Activated CD4-positive, alpha-beta T cell treated with anti-CD3 and anti-CD28 coated beads, Interleukin-2, amount 50 U/mL, for 4 hours (primary cell): ENCODE measurements around the gene PRDX5.
A peak's percentile ranks its signal among the peaks of the same experiment; 100 is the strongest.

Source experiments
- DNase-seq, 2 experiments: peaks; one replicate each; pipeline ENCODE4 v3.0.0-alpha.2; 2020

Gene PRDX5

DNA sequence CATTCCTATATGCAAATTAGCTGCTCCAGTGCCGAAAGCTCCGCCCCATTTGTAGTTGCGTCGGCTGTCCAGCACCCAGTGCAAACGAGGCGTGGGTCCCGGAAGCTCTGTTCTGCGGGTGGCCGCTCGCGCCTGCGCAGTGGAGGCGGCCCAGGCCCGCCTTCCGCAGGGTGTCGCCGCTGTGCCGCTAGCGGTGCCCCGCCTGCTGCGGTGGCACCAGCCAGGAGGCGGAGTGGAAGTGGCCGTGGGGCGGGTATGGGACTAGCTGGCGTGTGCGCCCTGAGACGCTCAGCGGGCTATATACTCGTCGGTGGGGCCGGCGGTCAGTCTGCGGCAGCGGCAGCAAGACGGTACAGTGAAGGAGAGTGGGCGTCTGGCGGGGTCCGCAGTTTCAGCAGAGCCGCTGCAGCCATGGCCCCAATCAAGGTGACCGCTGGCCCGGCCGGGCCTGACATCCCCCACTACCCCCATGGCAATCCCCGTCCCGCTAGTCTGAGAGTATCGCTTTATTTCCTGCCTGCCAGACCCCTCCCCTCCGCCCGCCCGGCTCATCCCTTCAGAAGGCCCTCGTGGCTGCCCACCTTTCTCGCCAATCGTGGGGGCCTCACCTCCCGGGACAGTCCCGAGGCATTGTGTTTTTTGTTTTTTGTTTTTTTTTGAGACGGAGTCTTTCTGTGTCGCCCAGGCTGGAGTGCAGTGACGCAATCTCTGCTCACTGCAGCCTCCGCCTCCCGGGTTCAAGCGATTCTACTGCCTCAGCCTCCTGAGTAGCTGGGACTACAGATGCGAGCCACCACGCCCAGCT lies at the start of gene PRDX5:
PRDX5 (plus strand) TSS at position 161 of the 805 bp plus-strand sequence; CDS start at position 256, 95 bp downstream.
- DNase-seq = peak; percentile 89 to 91

DNA sequence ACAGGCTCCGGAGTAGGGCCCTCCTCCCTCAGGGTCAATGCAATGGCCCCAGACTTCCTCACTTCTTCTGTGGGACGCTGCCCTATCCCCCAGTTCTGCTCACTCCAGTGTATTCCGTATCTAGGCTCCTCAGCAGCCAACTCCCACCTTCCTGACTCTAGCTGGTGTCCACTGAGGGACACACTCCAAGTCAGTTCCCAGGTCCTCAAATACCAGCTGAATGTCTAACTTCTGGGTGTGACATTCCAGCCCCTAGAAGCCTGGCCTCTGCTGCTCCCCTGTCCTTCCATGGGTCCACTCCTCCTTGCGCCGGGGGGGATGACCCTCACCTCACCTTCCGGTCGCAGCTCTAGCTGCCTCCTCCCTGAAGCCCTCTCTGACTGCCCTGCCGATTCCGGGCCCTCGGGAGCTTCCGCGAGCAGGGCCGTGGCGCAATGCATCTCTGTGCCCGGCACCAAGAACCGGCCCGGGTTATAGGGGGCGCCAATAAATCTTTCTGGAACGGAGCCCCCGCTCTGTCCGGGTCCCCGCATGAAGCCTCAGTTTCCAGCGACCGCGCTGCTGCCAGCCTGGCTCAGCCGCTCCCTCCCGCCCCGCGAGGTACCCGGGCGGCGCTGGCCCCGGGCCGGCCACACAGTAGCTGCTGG lies 48.9 kb upstream of the PRDX5 start:
- DNase-seq = no peak

DNA sequence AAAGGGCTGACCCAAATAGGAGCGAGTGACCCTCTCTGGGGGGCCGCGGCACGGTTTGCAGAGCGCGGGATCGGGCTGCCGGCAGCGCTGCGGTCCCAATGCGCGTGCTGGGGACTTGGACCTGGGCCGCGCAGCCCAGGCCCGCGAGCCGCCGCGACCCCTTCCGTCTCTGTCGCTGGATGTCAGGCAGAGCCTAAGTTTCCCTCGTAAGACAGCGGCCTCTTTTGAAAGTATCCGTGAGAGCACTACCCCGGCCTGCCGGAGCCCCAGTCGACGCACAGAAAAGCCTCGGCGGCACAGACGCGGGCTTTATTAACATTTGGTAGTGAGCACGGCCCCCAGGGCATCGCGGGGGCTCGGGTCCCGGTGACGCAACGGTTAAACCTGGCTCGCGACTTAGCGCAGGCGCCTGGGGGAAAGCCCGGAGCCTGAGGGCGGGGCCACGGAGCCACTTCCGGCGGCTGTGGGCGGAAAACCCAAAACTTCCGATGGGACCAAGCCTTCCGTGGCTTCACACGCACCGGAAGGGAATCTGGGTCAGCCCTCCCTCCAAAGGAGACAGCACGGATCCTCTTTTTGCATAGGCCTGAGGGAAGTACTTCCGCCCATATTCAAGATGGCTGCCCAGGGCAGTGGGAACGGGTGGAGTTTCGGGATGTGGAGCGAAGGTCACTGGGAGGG lies 48.2 kb upstream of the PRDX5 start:
- peak; percentile 97 for DNase-seq

DNA sequence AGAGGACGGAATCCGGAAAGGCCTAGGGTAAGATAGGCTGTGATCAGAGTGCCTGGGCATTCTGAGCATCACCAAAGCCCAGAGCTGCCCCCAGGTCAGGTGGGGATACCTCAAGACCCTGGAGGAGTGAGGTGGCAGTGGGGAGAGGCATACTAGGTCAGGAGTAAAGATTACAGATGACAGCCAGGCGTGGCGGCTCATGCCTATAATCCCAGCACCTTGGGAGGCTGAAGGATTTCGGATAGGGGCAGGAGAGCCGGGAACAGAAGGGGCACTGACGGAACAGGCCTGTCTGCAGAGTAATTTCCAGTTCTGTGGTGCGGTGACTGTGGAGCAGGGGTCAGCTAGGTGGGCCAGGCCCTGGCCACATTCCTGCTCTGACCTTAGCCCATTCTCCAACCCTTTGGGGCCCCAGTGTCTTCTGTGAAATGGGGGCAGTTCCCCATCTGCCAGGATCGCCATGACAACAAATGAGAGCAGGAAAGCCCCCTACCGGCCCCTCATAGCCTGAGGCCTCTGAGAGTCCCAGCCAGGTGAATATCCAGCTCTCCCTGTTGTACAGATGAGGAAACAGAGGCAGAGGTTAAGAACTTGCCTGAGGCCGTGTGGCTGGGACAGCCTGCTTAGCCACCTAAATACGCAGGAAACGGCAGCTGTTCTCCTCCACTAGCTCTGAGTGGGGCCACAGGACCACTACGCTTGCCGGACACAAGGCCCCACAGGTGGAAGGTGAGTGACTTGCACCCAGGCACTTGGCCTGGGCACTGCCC lies 42.7 kb upstream of the PRDX5 start:
- DNase-seq = no peak

DNA sequence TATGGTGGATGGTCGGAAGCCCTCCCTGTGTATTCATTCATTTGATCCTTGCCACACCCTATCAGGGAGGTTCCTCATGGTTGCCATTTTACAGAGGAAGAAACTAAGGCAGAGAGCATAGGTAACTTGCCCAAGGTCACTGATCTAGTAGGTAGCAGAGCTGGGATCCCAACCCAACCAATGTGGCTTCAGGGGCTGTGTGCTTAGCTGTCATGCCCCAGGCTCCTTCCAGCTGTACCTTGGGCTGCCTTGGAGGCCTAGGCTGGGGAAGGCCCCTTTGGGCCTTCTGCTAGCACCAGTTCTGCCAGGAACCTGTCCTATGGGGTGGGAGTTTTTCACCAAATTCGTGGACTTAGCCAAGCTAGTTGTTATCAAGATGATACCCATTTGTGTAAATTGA lies 42.1 kb upstream of the PRDX5 start:
- DNase-seq = no peak

DNA sequence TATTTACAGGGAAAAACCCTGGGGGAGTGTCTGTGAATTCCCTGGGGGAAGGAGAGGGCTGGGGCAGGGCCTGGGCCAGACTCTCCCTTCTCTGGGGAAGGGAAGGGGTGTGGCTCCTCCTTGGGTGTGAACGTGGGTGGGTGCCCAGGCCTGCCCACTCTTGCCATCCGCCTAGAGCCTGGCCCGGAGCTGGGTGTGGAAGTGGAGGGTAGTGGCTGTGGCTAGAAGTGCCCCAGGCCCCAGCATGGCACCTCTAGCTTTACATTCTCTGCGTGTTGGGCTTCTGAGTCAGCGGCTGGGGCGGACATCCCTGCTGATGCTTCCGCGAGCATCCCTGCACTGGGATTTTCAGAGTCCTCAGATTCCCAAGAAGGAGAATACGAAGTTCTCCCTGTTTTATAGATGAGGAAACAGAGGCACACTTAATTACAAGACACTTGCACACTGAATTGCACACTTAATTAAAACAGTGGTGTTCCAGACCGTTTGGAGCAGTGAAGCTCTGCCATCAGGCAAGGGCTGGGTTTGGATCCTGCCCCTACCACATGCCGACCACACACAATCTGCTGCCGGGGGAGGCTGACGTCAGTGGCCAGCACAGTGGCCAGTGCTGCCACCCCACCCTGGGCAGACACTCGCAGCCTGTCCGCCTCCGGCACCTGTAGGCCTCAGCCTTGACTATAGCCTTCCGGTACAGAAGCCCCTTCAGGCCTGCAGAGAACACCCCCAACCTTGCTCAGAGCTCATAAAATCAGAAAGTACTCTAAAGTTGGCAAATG lies 41.1 kb upstream of the PRDX5 start:
- no peak for DNase-seq

DNA sequence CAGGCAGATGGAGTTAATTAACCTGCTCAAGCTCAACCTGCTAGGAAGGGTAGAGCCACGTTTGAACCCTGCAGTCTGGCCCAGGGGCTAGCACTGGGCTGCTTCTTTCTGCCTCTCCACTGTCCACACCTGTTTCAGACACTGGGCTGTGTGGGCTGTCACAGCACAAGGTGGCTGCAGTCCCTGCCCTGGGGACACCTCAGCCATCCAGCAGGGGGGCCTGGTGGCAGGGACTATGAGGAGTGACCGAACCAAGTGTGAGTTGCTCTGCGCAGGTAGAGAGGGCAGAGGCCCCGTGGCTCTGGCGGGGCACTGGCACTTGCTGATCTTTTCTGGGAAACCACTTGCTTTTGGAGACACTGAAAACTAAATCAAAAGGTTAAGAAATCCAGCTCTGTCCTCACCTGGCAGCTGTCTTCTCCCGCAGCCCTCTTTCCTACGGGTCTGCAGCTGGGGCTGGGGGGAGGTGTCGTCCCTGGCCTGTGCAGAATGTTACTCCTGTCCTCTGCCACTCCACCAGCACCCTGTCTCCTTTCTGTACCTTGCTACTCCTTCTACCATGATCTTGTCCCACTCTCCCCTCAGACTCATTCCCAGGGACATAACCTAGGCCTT lies 39.2 kb upstream of the PRDX5 start:
- DNase-seq = no peak

DNA sequence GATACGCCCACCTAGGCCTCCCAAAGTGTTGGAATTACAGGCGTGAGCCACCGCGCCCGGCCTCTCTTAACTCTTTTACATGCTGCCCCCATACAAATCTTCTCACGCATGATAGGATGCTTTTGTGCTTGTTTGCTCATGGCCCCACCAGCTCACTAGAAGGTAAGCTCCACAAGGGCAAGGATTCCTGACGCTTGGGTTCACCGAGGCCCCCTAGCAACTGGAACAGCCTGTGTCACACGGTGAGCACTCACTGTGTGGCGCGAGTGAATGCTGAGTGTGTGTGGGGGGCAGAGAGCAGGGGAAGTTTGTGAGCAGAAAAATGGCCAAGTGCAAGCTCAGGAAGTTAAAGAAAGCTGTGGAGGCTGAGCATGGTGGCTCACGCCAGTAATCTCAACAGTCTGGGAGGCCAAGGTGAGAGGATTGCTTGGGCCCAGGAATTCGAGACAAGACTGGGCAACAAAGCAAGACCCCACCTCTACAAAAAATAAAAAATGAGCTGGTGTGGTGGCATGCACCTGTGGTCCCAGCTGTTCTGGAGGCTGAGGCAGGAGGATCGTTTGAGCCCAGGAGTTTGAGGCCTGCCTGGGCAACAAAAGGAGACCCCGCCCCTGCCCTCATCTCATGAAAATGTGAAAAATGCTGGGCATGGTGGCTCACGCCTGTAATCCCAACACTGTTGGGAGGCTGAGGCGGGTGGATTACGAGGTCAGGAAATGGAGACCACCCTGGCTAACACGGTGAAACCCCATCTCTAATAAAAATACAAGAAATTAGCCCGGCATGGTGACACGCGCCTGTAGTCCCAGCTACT lies 35.8 kb upstream of the PRDX5 start:
- no peak for DNase-seq

DNA sequence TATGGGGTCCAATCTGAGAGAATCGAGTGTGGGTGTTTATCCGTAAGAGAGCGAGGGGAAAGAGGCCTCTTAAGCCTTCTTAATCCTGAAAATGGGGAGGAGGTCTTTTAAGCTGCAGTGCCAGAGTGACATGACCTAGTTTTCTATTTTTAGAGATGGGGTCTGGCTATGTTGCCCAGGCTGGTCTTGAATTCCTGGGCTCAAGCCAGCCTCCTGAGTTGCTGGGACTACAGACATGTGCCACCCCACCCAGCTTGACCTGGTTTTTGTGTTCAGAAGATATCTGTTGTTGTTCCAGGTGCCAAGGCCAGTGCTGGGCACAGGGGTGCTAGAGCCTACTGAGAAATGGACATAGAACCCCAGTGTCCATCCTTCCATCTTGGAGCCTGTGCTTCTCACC lies 34.8 kb upstream of the PRDX5 start:
- no peak for DNase-seq

DNA sequence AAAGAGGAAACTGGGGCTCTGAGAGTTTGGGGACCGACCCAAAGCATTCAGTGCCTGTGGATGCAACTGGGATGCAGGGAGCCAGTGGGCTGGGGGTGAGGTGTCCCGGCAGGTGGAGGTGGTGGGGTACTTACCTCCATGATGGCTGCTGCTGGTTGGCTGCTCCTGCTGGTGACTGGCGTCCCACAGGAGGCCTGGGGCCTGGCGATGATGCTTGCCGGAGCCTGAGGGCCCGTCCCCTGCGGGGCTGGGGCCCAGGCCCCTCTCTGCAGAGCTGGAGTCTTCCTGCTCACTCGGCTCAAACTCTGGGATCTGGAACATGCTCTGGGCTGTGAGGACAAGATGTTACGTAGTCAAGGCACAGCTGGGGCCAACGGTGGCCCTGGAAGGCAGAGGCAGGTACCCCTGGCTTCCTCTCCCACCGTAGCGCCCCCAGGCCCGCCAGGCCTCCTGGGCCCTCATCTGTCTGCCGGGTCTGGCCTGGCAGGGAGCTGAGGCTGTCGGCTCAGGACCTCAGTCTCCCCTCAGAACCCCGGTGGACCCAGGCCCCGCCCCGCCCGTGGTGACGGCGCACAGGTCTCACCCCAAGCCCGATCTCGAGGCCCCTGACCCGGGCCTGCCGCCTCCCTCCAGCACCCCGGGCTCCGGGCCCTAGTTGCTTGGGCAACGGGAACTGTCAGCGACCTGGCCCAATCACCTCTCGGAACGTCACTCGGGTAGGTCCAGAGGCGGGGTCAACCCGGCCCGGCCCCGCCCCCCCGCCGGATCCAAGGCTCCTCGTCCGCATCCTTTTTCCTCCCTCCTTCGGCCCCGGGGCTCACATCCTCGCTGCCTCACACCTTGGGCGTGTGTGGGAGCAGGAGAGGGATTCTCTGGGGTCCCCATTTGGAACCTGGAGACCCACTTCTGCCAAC lies 33.6 kb upstream of the PRDX5 start, which contains the start of gene BAD:
BAD (minus strand) TSS at position 618 of the 914 bp plus-strand sequence; CDS start at position 321, 297 bp downstream.
- peak; percentile 86 to 88 for DNase-seq

DNA sequence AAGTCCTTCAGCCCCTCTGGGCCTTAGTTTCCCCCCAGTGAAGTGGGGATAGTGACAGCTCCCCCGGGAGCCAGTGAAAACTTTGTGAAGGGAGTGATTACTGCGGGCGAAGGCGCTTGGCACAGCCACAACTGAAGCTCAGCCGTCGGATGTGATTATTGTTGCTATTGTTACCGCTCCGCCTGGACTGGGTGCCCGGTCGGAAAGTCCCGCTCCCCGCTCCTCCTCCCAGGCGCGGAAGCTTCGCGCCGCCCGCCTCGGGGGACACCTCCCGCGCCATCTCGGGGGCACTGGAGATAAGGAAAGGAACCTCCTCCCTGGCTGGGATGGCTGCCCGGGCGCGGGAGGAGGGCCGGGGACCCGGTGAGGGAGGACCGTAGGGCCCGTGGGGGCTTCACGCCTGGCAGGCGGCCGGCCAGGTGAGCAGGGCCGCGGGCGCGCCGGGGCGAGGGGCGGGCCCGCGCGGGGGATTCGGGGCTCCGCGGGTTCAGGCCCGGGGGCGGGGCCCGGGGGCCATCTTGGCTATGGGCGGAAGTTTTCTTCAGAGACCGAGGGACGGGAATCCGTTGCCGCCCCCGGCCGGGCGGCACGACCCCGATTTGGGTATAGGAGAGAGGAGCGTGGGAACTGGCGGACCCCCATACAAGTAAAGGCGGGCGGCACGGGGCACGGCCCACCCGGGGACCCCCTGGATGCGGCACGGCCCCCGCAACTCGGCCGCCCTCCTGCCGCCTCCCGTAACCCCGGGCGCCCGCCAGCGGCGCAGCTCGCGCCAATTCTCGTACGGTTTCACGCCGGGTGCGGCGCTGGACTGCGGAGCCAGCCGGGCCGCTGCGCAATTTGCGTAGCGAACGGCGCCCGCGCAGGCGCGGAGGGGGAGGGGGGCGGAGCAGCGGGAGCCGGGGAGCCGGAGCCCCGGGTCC lies 32.7 kb upstream of the PRDX5 start, which contains the start of gene GPR137:
GPR137 (plus strand) TSS at position 887 of the 923 bp plus-strand sequence. CDS start 677 bp downstream, outside the sequence.
- DNase-seq = peak; percentile 87 to 90

DNA sequence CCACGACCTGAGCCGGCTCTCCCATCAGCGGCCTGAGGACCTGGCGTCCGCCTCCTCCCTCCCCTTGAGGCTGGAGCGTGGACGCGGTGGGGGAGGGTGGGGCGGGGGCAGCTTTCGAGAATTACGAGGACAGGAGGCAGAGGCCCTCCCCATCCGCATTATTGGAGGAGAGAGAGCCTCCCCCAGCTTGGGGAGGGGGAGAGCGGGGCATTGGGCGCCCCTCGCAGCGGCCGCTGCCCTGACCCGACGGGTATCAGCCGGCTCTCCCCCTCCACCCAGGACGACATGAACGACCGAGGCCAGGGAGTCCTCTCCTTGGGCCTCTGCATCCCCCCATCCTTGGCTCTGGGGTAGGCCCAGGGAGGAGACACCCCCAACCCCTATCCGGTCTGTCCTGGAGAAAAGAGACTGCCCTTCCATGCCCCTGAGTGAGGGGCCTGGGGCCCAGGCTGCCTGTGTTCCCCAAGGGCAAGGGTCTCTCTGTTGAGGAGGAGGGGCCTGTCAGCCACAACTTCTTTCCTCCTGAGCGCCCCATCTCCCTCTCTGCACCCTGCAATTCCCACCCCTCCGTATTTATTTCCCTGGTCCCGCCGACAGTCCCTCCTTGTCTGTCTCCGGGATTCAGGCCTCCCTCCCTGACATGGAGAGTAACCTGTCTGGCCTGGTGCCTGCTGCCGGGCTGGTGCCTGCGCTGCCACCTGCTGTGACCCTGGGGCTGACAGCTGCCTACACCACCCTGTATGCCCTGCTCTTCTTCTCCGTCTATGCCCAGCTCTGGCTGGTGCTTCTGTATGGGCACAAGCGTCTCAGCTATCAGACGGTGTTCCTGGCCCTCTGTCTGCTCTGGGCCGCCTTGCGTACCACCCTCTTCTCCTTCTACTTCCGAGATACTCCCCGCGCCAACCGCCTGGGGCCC lies 31.8 kb upstream of the PRDX5 start:
- no peak for DNase-seq

DNA sequence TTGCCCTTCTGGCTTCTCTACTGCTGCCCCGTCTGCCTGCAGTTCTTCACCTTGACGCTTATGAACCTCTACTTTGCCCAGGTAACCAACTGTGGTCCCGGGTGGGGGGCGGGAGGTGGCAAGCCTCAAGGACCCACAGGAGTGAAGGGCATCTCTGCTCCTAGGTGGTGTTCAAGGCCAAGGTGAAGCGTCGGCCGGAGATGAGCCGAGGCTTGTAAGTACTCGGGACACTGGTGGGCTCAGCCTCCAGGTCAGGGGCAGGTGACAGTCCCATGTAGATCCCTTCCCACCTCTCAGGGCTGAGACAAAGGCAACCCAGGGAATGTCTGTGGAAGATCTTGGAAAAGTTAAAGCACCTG lies 31.1 kb upstream of the PRDX5 start:
- no peak for DNase-seq

DNA sequence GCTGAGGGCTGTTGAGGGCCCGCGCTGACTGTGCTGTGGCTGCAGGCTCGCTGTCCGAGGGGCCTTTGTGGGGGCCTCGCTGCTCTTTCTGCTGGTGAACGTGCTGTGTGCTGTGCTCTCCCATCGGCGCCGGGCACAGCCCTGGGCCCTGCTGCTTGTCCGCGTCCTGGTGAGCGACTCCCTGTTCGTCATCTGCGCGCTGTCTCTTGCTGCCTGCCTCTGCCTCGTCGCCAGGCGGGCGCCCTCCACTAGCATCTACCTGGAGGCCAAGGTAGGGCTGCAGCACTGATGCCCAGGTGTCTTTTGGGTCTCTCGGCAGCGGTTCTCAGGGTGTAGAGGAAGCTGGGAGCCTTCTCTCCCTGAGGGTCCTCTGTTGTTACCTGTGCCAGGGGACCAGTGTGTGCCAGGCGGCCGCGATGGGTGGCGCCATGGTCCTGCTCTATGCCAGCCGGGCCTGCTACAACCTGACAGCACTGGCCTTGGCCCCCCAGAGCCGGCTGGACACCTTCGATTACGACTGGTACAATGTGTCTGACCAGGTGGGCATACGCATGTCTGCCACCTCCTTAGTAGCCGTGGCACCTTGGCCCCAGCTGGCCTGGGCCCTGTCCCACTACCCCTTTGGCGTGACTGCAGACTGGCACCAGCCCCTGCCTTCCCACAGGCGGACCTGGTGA lies 30.1 kb upstream of the PRDX5 start:
- DNase-seq = no peak

DNA sequence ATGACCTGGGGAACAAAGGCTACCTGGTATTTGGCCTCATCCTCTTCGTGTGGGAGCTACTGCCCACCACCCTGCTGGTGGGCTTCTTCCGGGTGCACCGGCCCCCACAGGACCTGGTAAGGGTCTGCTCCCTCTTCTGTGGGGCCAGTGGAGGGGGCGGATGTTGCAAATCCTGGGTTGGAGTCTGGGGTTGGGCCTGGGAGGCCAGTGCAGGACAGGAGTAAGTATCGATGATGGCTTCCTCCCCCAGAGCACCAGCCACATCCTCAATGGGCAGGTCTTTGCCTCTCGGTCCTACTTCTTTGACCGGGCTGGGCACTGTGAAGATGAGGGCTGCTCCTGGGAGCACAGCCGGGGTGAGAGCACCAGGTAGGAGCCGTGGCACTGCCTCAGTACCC lies 29.6 kb upstream of the PRDX5 start:
- no peak for DNase-seq

DNA sequence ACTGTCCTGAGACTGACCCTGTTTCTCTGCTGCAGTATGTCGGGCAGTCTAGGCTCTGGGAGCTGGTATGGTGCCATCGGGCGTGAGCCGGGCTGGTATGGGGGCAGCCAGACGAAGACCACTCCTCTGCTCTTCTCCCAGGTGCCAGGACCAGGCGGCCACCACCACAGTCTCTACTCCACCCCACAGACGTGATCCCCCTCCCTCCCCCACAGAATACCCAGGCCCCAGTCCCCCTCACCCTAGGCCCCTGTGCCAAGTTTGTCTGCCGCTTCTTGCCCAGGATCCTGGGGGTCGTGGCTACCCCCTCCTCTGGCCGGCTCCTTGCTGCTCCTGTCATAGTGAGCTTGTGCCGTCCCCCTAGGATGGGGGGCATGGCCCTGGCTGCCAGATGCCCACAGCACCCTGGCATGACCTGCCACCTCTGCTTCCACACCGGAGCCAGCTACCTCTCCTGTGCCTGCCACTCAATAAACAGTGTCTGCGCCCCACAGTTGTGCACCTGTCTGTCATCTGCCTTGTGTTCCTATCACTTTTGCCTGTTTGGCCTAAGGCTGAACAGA lies 28.8 kb upstream of the PRDX5 start:
- no peak for DNase-seq
